ENCODE results near the gene RRP15.
A peak's percentile ranks its signal among the peaks of the same experiment; 100 is the strongest.

RRP15 gene

GRCh38 chr1:218353656-218354055, 68.6 kb downstream of the RRP15 start:
- no peaks in the 10 kb centered on the region for H3K27me3 Mint-ChIP-seq (ENCODE audit: low read depth, poor library complexity)
- DNase-seq = no peak
- peak overlapping the region; percentile 3 for H3K27ac Mint-ChIP-seq
- no peak for TF ChIP-seq CTCF (IDR thresholded peaks at IDR 0.05)
- H3K36me3 Mint-ChIP-seq (ENCODE audit: low read depth) = peaks cover 5% of the 10 kb centered on the region
- peaks cover 45% of the 10 kb centered on the region for H3K4me1 Mint-ChIP-seq
- H3K9me3 Mint-ChIP-seq = no peaks in the 10 kb centered on the region
- H3K4me3 Mint-ChIP-seq = no peak overlapping the region

- H3K27me3 Mint-ChIP-seq (ENCODE audit: low read depth, poor library complexity) = no peaks in the 10 kb centered on the region
- H3K4me3 Mint-ChIP-seq = no peak overlapping the region
- H3K36me3 Mint-ChIP-seq (ENCODE audit: low read depth) = peaks cover 5% of the 10 kb centered on the region
- H3K9me3 Mint-ChIP-seq = no peaks in the 10 kb centered on the region
- TF ChIP-seq CTCF (IDR thresholded peaks at IDR 0.05) = no peak
- DNase-seq = no peak
- no peak overlapping the region for H3K27ac Mint-ChIP-seq
- H3K4me1 Mint-ChIP-seq = peaks cover 53% of the 10 kb centered on the region
Observed at GRCh38 chr1:218355278-218355677, 70.2 kb downstream of the RRP15 start.

- H3K27me3 Mint-ChIP-seq (ENCODE audit: low read depth, poor library complexity) = no peaks in the 10 kb centered on the region
- peak overlapping the region; percentile 36 for H3K27ac Mint-ChIP-seq
- H3K4me3 Mint-ChIP-seq = no peak overlapping the region
- peaks cover 5% of the 10 kb centered on the region for H3K36me3 Mint-ChIP-seq (ENCODE audit: low read depth)
- DNase-seq = no peak
- no peak for TF ChIP-seq CTCF (IDR thresholded peaks at IDR 0.05)
- peaks cover 68% of the 10 kb centered on the region for H3K4me1 Mint-ChIP-seq
- no peaks in the 10 kb centered on the region for H3K9me3 Mint-ChIP-seq
Observed at GRCh38 chr1:218357211-218357892, 72.3 kb downstream of the RRP15 start.

GRCh38 chr1:218357893-218358232, 72.8 kb downstream of the RRP15 start:
- peak overlapping the region; percentile 36 for H3K27ac Mint-ChIP-seq
- no peak for DNase-seq
- no peak for TF ChIP-seq CTCF (IDR thresholded peaks at IDR 0.05)
- no peak overlapping the region for H3K4me3 Mint-ChIP-seq
- no peaks in the 10 kb centered on the region for H3K9me3 Mint-ChIP-seq
- no peaks in the 10 kb centered on the region for H3K27me3 Mint-ChIP-seq (ENCODE audit: low read depth, poor library complexity)
- peaks cover 5% of the 10 kb centered on the region for H3K36me3 Mint-ChIP-seq (ENCODE audit: low read depth)
- H3K4me1 Mint-ChIP-seq = peaks cover 66% of the 10 kb centered on the region

GRCh38 chr1:218361298-218362065, 76.4 kb downstream of the RRP15 start:
- no peak overlapping the region for H3K4me3 Mint-ChIP-seq
- TF ChIP-seq CTCF (IDR thresholded peaks at IDR 0.05) = peak; percentile 59
- no peaks in the 10 kb centered on the region for H3K9me3 Mint-ChIP-seq
- no peaks in the 10 kb centered on the region for H3K36me3 Mint-ChIP-seq (ENCODE audit: low read depth)
- H3K27me3 Mint-ChIP-seq (ENCODE audit: low read depth, poor library complexity) = no peaks in the 10 kb centered on the region
- peak overlapping the region; percentile 34 for H3K27ac Mint-ChIP-seq
- DNase-seq = no peak
- H3K4me1 Mint-ChIP-seq = peaks cover 56% of the 10 kb centered on the region

All from nephron progenitor cell (in vitro differentiated cells).